Measurements from ENCODE around the gene SMR3B.

Gene SMR3B

DNA sequence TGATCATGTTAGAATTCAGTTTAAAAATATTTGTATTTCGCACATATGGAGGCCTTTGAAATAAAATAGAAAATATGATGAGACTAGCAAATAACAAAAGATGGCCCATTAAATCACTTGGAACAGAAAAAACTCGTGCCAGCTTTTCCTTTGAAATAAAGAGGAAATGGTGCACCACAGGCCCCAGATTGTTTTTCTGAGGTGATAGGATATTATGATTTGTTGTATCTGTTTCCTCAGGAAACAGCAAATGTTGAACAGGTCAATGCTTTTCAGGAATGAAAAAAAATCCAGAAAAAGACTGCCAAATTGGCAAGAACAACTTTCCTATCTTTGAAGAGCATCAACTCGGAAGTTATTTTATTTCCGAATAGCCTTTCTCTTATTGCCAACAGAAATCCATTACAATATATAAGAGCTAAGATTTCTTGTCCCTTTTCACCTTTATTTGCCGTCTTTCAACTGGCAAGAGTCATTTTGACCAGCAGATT, at the start of gene SMR3B:
SMR3B (plus strand) TSS at position 441 of the 491 bp plus-strand sequence. CDS start 1,380 bp downstream, outside the sequence.
- no peak for DNase-seq

DNA sequence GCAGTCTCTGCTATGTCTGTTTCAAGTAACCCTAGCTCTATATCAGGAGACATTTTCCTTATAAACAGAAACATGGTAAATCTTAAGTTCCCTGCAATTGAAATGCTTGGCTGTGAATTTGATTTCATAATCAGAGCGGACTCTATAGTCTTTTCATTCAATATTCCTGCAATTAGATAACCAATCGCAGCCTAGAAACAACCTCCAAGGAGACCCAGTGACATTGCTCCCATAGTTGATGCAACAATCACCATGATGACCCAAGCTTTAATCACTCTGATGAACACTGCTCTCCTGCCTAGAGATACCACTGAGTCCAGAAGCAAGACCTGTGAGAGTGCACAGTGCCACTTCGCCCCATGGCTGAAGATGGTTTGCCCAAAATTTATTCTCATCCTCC, 48.2 kb upstream of the SMR3B start, which contains the start of gene CABS1:
CABS1 (plus strand) TSS at position 301 of the 400 bp plus-strand sequence; CDS start at position 360, 59 bp downstream.
- no peak for DNase-seq

DNA sequence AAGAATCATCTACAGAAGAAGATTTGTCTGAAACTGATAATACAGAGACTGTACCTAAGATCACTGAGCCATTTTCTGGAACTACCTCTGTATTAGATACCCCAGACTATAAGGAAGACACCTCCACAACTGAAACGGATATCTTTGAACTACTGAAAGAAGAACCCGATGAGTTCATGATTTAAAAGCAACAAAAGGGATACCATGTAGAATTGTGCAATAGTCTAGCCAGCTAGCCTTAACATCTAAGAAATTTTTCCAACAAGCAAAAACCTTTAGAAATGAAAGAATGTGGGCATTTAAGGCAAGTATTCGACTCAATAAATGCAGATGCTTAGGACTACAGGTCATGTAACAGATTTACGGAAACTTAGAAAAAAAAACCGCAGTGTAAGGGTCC, 46.9 kb upstream of the SMR3B start:
- DNase-seq: no peak

DNA sequence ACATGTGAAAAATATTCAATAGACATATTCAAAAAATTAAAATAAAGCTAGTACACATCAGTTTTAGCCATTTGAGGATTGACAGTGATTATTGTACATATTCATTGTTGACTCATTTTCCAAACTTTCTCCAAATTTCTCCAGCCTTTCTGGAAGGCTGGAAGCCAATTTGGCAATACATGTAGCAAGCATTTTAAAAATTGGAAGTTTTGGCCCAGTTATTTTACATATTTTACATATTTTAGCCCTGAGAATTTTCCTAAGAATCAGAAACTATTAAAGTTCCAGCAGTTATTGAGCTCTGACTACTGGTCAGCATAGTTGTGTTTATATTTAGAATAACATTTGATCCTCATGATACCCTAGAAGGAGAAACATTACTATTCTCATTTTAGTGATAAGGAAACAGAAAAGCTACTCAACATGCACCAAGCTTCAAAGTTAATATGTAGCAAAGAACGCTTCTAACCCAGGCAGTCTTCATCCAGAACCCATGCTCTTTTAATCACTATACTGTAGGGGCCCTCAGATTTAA, 45.0 kb upstream of the SMR3B start:
- DNase-seq: no peak

DNA sequence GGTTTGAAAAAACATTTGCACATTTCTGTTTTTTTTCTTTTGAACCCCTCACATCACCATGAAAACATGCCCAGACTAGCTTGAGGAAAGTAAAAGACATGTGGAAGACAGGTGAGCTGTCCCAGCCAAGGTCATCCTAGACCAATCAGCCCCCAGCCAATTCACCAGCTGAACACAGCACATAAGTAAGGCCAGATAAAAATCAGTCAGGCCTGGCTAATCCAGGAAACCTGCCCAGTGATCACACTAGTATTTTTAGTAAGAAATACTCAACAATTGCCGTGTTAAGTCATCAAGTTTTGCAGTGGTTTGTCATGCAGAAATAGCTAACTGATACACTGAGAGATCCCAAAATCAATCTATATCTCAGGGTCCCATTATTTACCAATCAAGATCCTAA, 26.7 kb upstream of the SMR3B start:
- no peak for DNase-seq

DNA sequence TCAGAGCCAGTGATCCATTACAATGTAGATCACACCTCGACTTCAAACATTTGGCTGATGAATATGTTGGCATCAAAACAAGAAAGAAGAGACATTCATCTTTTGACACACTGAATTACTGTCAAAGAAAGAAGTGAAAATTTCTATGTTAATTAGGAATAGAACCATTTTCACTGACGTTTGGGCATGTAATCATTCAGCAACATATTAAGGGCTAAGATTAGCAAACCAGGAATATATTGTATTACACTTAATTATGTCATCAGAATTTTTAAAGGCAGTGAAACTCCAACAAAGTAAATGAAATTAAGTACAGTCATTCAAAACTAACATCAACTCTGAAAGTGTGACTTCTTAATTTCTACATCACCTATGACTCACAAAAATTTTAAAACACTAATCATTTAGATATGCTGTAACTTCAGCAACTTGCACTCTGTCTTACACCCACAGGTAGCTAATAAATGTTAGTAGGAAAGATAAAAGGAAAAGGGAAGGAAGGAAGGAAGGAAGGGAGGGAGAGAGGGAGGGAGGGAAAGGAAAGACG, 23.7 kb upstream of the SMR3B start:
- DNase-seq: no peak

DNA sequence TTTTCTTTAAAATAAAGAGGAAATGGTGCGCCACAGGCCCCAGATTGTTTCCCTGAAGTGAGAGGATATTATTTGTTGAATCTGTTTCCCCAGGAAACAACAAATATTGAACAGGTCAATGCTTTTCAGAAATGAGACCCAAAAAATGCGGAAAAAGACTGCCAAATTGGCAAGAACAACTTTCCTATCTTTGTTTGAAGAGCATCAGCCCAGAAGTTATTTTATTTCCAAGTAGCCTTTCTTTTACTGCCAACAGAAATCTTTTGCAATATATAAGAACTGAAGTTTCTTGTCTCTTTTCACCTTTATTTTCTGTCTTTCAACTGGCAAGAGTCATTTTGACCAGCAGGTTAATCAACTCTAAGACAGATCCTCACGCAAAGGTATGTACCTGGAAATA, 22.5 kb upstream of the SMR3B start, which contains the start of gene SMR3A:
SMR3A (plus strand) TSS at position 301 of the 400 bp plus-strand sequence. CDS start 1,356 bp downstream, outside the sequence.
- DNase-seq: no peak

DNA sequence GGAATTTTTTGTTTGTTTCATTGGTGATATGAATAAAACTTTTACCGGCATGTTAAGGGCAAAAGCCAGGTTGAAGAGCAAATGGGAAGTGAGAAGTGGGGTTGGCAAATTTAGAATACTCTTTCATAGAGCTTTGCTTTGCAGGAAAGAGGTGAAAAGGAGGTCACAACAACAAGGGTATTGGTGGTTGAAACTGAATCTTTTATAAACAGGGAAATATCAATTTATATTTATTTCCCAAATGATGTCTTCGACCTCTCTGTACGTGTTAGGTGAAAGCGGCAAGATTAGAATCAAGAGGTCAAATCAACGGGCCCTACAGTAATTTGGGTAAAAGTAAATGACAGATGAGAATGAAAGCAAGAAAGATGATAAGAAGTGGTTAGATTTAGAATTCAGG, 18.9 kb upstream of the SMR3B start:
- no peak for DNase-seq

DNA sequence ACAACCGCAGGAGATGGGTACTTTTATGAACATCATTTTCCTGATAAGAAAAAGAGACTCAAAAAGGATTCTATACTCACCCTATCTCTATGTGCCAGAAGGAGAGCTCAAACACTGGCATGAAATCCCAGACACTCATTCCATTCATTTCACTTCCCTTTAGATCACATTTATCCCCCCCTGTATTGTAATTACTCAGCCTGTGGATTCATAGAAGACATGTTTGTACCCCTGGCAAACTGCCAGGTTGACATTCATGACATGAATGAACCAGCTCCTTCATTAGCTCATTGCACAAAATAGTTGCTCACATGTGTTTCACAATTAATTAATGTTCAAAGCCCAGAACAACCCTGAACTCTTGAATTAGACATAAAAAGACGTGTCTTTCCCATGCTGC, 17.5 kb upstream of the SMR3B start:
- no peak for DNase-seq

DNA sequence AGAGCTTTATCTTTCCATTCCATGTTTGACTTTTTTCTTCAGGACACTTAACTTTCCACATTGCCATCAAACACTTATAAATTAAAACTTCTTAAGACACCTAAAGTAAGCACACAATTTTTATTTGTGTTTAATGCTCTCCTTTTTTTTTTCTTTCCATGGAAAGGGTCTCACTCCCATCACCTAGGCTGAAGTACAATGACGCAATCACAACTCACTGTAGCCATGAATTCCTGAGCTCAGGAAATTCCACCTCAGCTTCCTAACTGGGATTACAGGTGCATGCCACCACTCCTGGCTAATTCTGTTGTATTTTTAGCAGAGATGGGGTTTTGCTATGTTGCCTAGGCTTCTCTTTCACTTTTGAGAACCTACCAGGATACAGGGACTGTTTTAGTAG, 15.1 kb upstream of the SMR3B start:
- no peak for DNase-seq

DNA sequence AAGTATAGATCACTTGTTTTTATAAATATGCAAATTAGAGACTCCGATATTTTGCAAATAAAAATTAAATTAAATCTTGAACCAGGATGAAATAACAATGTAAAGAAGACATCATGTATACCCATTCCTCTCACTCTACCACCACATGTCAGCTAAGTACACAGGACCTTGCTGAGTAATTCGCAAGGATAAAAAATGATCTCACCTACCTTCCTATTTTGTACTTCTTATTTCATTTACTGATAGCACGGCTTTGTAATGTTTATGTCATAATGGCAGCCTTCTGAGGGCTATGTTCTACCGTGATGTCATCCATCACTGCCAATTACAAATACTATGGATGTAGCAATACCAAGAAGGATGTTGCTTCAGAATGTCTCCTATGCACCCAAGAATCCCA, 10.9 kb upstream of the SMR3B start:
- no peak for DNase-seq

DNA sequence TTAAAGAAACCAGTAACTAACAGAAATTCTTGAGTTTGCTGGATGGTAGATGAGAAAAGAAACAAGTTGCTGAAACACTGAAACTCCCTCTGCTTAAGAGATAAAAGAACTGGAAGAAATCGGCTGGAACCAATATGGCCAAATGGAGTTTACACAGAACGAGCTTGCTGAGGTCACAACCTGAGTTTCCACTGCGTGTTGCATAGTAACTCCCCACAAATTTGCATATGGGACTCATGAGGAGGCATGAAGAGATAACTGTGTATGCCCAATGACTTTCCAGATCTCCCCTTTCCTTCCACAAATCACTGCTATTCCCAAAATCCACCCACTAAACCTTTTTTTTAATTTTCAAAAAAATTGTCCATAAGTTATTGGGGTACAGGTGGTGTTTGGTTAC, 10.2 kb upstream of the SMR3B start:
- no peak for DNase-seq

DNA sequence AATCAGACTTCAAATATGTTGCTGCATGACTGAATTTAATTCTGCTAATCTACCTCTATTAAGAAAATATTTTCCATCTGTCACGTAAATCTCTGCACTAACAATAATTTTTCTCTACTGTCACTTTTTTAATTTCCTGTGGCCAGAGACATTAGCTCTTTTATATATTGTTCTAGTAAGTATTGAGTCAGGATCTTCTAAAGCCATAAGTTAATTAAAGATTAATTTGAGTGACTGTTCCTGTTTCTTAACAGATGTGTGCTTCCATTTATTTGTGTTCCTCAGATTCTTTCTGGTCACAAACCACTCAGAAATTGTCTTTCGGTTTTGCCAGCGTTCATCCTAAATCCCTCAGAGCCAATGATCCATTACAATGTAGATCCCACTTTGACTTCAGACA, 2.4 kb upstream of the SMR3B start:
- no peak for DNase-seq

DNA sequence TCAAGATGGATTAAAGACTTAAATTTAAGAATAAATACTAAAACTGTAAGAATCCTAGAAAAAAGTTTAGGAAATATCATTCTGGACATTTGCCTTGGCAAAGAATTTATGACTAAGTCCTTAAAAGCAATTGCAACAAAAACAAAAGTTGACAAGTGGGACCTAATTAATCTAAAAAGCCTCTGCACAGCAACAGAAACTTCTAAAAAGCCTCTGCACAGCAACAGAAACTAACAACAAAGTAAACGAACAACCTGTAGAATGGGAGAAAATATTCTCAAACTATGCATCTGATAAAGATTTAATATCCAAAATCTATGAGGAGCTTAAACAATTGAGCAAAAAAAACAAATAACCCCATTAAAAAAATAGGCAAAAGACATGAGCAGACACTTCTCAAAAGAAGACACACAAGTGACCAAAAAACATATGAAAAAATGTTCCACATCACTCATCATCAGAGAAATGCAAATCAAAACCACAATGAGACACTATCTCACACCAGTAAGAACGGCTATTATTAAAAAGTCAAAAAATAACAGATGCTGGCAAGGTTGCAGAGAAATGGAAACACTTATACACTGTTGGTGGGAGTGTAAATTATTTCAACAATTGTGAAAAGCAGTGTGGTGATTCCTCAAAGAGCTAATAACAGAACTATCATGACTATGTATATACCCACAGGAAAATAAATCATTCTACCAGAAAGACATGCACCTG, 9.3 kb downstream of the SMR3B start:
- DNase-seq: no peak

DNA sequence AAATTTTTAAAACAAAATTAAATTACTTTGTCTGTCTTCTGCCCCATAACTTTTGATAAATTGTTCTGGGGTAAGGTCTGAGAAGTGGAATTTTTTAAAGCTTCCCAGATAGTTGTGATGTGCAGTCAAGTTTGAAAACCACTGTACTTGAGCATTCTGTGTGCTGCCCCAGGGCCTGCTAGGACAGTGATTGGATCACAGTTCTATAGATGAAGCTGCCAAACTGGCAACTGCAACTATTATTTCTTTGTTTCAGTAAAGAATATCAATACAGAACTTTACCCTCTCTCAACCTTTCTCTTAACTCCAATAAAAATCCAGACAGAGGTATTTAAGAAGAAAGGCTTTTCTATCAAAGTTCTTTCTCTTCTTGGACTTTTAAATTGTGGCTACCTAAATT, 14.6 kb downstream of the SMR3B start, which contains the start of gene OPRPN:
OPRPN (plus strand) TSS at position 361 of the 400 bp plus-strand sequence. CDS start 1,346 bp downstream, outside the sequence.
- no peak for DNase-seq

DNA sequence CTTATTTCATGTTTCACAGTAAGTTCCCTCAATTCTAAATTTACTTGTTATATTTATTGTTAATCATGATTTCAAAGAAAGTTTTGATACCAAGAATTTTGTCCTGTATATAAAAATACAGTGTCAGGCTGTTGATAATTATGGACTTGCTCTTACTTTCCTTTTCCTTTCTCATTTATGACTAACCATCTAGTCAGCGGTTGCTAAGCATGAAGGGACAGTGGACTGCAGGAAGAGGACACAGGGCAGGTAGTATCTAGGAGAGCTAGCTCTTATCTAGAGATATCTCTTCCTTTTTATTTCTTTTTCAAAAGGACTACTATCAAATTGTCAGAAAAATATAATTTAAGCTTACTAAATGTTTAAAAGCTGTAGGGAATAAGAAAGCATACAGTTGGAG, 16.4 kb downstream of the SMR3B start:
- no peak for DNase-seq

DNA sequence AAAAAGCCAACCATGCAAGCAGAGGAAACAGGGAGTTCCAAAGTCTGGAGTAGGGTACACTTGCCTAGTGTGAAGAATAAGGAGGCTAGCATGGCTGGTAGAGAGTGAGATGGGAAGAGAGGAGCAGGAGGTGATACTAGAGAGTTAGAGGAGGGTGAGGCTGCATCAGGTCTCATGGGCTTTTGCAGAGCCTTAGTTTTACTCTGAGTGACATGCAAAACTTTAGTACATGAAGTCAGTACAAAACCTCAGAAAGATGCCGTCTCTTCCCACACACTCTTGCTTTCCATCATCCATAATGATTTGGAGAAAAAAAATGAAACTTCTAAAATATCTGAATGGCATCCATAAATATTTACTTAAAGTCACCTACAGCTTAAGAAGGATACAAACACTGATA, 19.8 kb downstream of the SMR3B start:
- DNase-seq: no peak

DNA sequence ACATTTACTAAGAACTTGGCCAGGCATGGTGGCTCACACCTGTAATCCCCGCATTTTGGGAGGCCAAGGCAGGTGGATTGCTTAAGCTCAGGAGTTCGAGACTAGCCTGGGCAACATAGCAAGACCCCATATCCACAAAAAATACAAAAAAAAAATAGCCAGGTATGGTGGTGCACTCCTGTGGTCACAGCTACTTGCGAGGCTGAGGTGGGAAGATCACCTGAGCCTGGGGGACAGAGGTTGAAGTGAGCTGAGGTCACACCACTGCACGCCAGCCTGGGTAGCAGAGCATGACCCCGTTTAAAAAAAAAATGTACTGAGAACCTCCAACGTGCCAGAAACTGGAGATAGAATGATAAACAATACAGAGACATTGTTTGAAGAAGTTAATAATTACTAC, 22.8 kb downstream of the SMR3B start:
- DNase-seq: no peak

DNA sequence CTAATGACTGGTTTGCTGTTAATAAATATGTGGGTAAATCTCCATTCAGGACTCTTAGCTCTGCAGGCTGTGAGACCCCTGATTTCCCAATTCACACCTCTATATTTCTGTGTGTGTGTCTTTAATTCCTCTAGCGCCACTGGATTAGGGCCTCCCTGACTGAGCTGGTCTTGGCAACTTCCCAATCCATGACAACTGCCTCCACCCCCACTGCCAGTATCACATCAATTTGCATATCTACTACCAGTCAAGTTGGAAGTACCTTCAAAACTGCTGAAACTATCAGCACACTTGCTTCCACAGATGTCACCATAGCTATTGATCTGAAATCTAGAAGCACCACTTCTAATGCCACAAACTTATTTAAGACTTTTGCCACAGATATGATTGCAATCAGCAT, 42.4 kb downstream of the SMR3B start:
- no peak for DNase-seq

DNA sequence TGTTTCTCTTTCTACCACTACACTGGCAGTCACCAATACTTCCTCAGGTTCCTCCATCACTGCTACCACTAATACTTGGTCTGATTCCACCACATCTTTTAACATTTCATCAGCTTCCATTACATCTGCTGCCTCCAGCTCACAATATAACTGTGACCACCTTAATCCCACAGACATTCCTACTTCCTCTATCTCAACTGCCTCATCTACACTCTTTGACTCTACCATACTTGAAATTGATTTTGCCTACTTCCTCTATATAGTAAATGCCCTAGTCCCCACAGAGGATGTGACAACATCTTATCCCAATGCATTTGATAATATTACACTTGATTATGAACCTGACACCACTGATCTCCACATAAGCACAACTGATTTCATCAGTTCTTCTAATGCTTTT, 43.9 kb downstream of the SMR3B start:
- DNase-seq: no peak

DNA sequence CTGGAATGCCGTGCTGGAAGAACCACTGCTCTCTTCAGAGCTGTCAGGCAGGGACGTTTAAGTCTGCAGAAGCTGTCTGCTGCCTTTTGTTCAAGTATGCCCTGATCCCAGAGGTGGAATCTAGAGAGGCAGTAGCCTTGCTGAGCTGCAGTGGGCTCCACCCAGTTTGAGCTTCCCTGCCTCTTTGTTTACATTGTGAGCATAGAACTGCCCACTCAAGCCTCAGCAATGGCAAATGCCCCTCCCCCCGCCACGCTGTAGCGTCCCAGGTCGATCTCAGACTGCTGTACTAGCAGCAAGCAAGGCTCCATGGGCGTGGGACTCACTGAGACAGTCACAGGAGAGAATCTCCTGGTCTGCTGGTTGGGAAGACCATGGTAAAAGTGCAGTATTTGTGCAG, 54.3 kb downstream of the SMR3B start:
- DNase-seq: no peak

All from suppressor macrophage treated with lipopolysaccharide for 4 hours (primary cell).